Neural cell (in vitro differentiated cells): ENCODE measurements around the gene PTPRU. TPM values are rescaled to one million over a fixed set of nuclear protein-coding genes. Genes with fewer than 3 reads are reported as not detected.

Experiments used
- H2AFZ ChIP-seq: fragments of 200-600, 300-800 bp; sonication (generic), shearing (Covaris generic); 2 replicates; pipeline ENCODE4 v1.6.0; 2014; ENCODE audit warnings: low read depth, mild to moderate bottlenecking, antibody characterized with exemption, low read length, moderate library complexity
- H3F3A ChIP-seq: fragments of 200-600 bp; shearing (Covaris generic); 2 replicates; pipeline ENCODE4 v1.6.1; 2016; ENCODE audit warnings: mild to moderate bottlenecking, moderate library complexity, mixed read lengths, antibody characterized with exemption, low read length; ENCODE audit not compliant: insufficient read depth, poor library complexity, severe bottlenecking
- H3K27ac ChIP-seq: fragments of 200-600, 300-800 bp; sonication (generic), shearing (Covaris generic); 2 replicates; pipeline ENCODE4 v1.5.1; 2014; ENCODE audit warnings: mild to moderate bottlenecking, low read length, moderate library complexity
- H3K27me3 ChIP-seq: fragments of 300-800, 200-600 bp; sonication (generic), shearing (Covaris generic); 2 replicates; pipeline ENCODE4 v1.6.0; 2014; ENCODE audit warnings: mild to moderate bottlenecking, low read depth, low read length, moderate library complexity; ENCODE audit not compliant: insufficient read depth
- H3K36me3 ChIP-seq: fragments of 300-800, 200-600 bp; sonication (generic), shearing (Covaris generic); 2 replicates; pipeline ENCODE4 v1.5.1; 2014; ENCODE audit warnings: mild to moderate bottlenecking, antibody characterized with exemption, low read length, moderate library complexity; ENCODE audit not compliant: insufficient read depth
- H3K4me2 ChIP-seq: fragments of 300-800, 200-600 bp; sonication (generic), shearing (Covaris generic); 2 replicates; pipeline ENCODE4 v1.6.0; 2014; ENCODE audit warnings: mild to moderate bottlenecking, low read length
- H3K4me3 ChIP-seq: fragments of 300-800, 200-600 bp; sonication (generic), shearing (Covaris generic); 2 replicates; pipeline ENCODE4 v1.5.1; 2014; ENCODE audit warnings: mild to moderate bottlenecking, low read length, moderate library complexity
- H3K79me2 ChIP-seq: fragments of 200-600 bp; shearing (Covaris generic); replicated peaks from 2 replicates; pipeline ENCODE4 v1.6.0; 2014; ENCODE audit warnings: mild to moderate bottlenecking, low read length, moderate library complexity; ENCODE audit not compliant: insufficient read depth
- H3K9ac ChIP-seq: fragments of 300-800, 200-600 bp; sonication (generic), shearing (Covaris generic); 2 replicates; pipeline ENCODE4 v1.6.1; 2016; ENCODE audit warnings: mild to moderate bottlenecking, low read length, mixed read lengths
- H3K9me2 ChIP-seq: fragments of 200-600 bp; shearing (Covaris generic); 2 replicates; pipeline ENCODE4 v1.6.1; 2016; ENCODE audit warnings: mild to moderate bottlenecking, low read length, mixed read lengths; ENCODE audit not compliant: insufficient read depth
- H3K9me3 ChIP-seq: fragments of 200-600, 300-800 bp; sonication (generic), shearing (Covaris generic); 2 replicates; pipeline ENCODE4 v1.6.1; 2016; ENCODE audit warnings: mild to moderate bottlenecking, mixed run types, low read length, moderate library complexity, mixed read lengths
- H4K20me1 ChIP-seq: fragments of 200-600 bp; shearing (Covaris generic); 2 replicates; pipeline ENCODE4 v1.6.1; 2016; ENCODE audit warnings: mild to moderate bottlenecking, mixed run types; ENCODE audit not compliant: insufficient read depth
- EP300 ChIP-seq: fragments of 450-650 bp; conservative IDR thresholded peaks from 2 replicates; pipeline ENCODE4 v1.6.1; 2014; ENCODE audit warnings: antibody characterized with exemption, mild to moderate bottlenecking, moderate library complexity; ENCODE audit not compliant: poor library complexity, severe bottlenecking
- EZH2 ChIP-seq: fragments of 200-600, 300-800 bp; shearing (Covaris generic), sonication (generic); IDR thresholded peaks from 2 replicates; pipeline ENCODE4 v1.6.1; 2014; ENCODE audit warnings: antibody characterized with exemption, low read length, borderline replicate concordance, mild to moderate bottlenecking; ENCODE audit not compliant: insufficient read depth, poor library complexity, severe bottlenecking
- MXI1 ChIP-seq: fragments of 450-650 bp; conservative IDR thresholded peaks from 2 replicates; pipeline ENCODE4 v1.6.1; 2014; ENCODE audit warnings: antibody characterized with exemption, mild to moderate bottlenecking; ENCODE audit not compliant: poor library complexity, severe bottlenecking
- POLR2AphosphoS5 ChIP-seq: IDR thresholded peaks from 2 replicates; pipeline ENCODE4 v1.6.1; 2012
- RAD21 ChIP-seq: fragments of 450-650 bp; conservative IDR thresholded peaks from 2 replicates; pipeline ENCODE4 v1.6.1; 2014; ENCODE audit warnings: antibody characterized with exemption, mild to moderate bottlenecking, moderate library complexity
- SMC3 ChIP-seq: fragments of 450-650 bp; conservative IDR thresholded peaks from 2 replicates; pipeline ENCODE4 v1.6.1; 2014; ENCODE audit warnings: antibody characterized with exemption, mild to moderate bottlenecking, moderate library complexity; ENCODE audit not compliant: poor library complexity
- TAF1 ChIP-seq: IDR thresholded peaks from 2 replicates; pipeline ENCODE4 v1.6.1; 2012; ENCODE audit warnings: low read depth
- polyA plus RNA-seq: library from polyadenylated mRNA; depleted of rRNA; stranded (reverse); fragments of >200 nt; gene quantifications from 2 replicates; pipeline ENCODE4 v1.2.3, GENCODE V29; 2014
- TF ChIP-seq, protein P1 (sequence below): fragments of 450-650 bp; IDR thresholded peaks from 2 replicates; pipeline ENCODE4 v1.5.1; 2014; ENCODE audit warnings: antibody characterized with exemption, mild to moderate bottlenecking, moderate library complexity; ENCODE audit not compliant: poor library complexity, severe bottlenecking
- TF ChIP-seq, protein P2 (sequence below): IDR thresholded peaks from 2 replicates; pipeline ENCODE4 v1.6.1; 2012; ENCODE audit warnings: borderline replicate concordance

PTPRU gene
- polyA plus RNA-seq, 1 donor from 2014 or later: 5.0 TPM

DNA sequence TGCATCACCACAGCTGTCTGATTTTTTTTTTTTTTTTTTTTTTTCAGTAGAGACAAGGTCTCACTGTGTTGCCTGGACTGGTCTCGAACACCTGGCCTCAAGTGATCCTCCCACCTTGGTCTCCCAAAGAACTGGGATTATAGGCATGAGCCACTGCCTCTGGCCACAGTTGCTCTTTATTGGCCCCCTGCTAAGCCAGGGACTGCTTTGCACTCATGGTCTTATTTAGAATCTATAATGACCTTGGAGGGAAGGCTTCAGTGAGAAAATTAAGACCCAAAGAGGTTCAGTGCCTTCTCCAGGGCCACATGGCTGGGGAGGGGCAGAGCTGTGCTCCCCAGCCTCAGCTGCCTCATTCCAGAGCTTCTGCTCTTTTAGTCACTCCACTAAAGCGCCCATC, 84.9 kb downstream of the PTPRU start:
- no peaks in the 10 kb centered on the region for H3K79me2 ChIP-seq
- no peaks in the 10 kb centered on the region for H4K20me1 ChIP-seq
- H3K4me2 ChIP-seq: no peak overlapping the region
- H3K4me3 ChIP-seq: no peak overlapping the region
- no peaks in the 10 kb centered on the region for H3F3A ChIP-seq
- H3K36me3 ChIP-seq: no peaks in the 10 kb centered on the region
- no peaks in the 10 kb centered on the region for H3K9me3 ChIP-seq
- H3K9ac ChIP-seq: no peak overlapping the region
- H2AFZ ChIP-seq: no peak overlapping the region
- no peaks in the 10 kb centered on the region for H3K27me3 ChIP-seq
- TF ChIP-seq EP300: no peak
- no peak overlapping the region for H3K27ac ChIP-seq
- H3K9me2 ChIP-seq: no peaks in the 10 kb centered on the region

DNA sequence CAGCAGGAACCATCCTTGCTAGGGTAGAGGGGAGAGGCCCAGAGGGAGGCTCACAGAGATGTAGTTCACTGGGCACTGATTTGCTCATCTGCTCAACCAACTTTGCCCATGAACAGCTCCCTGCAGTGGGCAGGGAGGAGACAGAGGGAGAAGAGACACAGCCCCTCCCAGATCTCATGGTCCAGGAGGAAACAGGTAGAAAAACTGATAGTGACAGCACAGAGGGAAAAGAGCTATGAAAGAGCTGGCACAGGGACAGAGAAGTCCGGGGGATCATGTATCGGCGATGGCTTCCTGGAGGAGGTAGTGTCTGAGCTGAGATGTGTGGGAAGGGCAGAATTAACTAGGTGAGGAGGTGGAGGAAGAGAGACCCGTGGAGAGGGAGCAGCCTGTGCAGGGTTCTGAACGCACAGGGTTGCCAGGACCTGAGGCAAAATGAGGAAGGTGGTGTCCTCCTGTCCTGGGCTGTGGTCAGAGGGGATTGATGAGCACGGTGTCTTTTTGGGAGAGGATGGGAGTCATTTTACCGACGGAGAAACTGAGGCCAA, 85.9 kb downstream of the PTPRU start:
- Histone ChIP-seq H3K36me3 (no peaks in the 10 kb centered on the region), H3F3A (no peaks in the 10 kb centered on the region), H3K79me2 (no peaks in the 10 kb centered on the region), H2AFZ (no peak overlapping the region), H3K4me2 (no peak overlapping the region), H3K27me3 (no peaks in the 10 kb centered on the region), H3K4me3 (no peak overlapping the region), H3K9me2 (no peaks in the 10 kb centered on the region), H4K20me1 (no peaks in the 10 kb centered on the region), H3K27ac (no peak overlapping the region), H3K9me3 (no peaks in the 10 kb centered on the region), H3K9ac (no peak overlapping the region)
- TF ChIP-seq, protein P1, sequence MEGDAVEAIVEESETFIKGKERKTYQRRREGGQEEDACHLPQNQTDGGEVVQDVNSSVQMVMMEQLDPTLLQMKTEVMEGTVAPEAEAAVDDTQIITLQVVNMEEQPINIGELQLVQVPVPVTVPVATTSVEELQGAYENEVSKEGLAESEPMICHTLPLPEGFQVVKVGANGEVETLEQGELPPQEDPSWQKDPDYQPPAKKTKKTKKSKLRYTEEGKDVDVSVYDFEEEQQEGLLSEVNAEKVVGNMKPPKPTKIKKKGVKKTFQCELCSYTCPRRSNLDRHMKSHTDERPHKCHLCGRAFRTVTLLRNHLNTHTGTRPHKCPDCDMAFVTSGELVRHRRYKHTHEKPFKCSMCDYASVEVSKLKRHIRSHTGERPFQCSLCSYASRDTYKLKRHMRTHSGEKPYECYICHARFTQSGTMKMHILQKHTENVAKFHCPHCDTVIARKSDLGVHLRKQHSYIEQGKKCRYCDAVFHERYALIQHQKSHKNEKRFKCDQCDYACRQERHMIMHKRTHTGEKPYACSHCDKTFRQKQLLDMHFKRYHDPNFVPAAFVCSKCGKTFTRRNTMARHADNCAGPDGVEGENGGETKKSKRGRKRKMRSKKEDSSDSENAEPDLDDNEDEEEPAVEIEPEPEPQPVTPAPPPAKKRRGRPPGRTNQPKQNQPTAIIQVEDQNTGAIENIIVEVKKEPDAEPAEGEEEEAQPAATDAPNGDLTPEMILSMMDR: no peak
- no peak for TF ChIP-seq EP300
- TF ChIP-seq EZH2: no peak
- TF ChIP-seq MXI1: no peak
- TF ChIP-seq POLR2AphosphoS5: no peak
- TF ChIP-seq RAD21: no peak
- TF ChIP-seq SMC3: no peak
- TF ChIP-seq, protein P2, sequence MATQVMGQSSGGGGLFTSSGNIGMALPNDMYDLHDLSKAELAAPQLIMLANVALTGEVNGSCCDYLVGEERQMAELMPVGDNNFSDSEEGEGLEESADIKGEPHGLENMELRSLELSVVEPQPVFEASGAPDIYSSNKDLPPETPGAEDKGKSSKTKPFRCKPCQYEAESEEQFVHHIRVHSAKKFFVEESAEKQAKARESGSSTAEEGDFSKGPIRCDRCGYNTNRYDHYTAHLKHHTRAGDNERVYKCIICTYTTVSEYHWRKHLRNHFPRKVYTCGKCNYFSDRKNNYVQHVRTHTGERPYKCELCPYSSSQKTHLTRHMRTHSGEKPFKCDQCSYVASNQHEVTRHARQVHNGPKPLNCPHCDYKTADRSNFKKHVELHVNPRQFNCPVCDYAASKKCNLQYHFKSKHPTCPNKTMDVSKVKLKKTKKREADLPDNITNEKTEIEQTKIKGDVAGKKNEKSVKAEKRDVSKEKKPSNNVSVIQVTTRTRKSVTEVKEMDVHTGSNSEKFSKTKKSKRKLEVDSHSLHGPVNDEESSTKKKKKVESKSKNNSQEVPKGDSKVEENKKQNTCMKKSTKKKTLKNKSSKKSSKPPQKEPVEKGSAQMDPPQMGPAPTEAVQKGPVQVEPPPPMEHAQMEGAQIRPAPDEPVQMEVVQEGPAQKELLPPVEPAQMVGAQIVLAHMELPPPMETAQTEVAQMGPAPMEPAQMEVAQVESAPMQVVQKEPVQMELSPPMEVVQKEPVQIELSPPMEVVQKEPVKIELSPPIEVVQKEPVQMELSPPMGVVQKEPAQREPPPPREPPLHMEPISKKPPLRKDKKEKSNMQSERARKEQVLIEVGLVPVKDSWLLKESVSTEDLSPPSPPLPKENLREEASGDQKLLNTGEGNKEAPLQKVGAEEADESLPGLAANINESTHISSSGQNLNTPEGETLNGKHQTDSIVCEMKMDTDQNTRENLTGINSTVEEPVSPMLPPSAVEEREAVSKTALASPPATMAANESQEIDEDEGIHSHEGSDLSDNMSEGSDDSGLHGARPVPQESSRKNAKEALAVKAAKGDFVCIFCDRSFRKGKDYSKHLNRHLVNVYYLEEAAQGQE: no peak
- no peak for TF ChIP-seq TAF1
